HEK293 (cell line): Measurements from ENCODE around the gene DNAJC27.

ENCODE experiments used
- BCL11A ChIP-seq: fragments of 450-650 bp; formaldehyde crosslinking; IDR thresholded peaks from 2 replicates; pipeline ENCODE4 v1.5.1; 2016; ENCODE audit warnings: low read depth, missing biosample characterization, missing genetic modification characterization
- ZNF19 ChIP-seq: fragments of 450-650 bp; formaldehyde crosslinking; IDR thresholded peaks from 2 replicates; pipeline ENCODE4; 2016; ENCODE audit warnings: missing biosample characterization, missing genetic modification characterization, low read depth
- ZNF416 ChIP-seq: fragments of 450-650 bp; formaldehyde crosslinking; IDR thresholded peaks from 2 replicates; pipeline ENCODE4 v1.5.1; 2016; ENCODE audit warnings: missing biosample characterization, missing genetic modification characterization
- ZNF488 ChIP-seq: fragments of 450-650 bp; formaldehyde crosslinking; IDR thresholded peaks from 2 replicates; pipeline ENCODE4 v1.5.1; 2016; ENCODE audit warnings: missing biosample characterization, missing genetic modification characterization
- ZNF664 ChIP-seq: fragments of 450-650 bp; formaldehyde crosslinking; IDR thresholded peaks from 2 replicates; pipeline ENCODE4 v1.5.1; 2016; ENCODE audit warnings: missing biosample characterization, missing genetic modification characterization
- ZSCAN5A ChIP-seq: fragments of 450-650 bp; formaldehyde crosslinking; IDR thresholded peaks from 2 replicates; pipeline ENCODE4 v1.5.1; 2016; ENCODE audit warnings: missing biosample characterization, missing genetic modification characterization
- TF ChIP-seq, protein P1 (sequence below): fragments of 450-650 bp; formaldehyde crosslinking; IDR thresholded peaks from 2 replicates; pipeline ENCODE4 v1.5.1; 2016; ENCODE audit warnings: missing biosample characterization, missing genetic modification characterization
- TF ChIP-seq, protein P2 (sequence below): fragments of 450-650 bp; formaldehyde crosslinking; IDR thresholded peaks from 2 replicates; pipeline ENCODE4 v1.5.1; 2016; ENCODE audit warnings: missing biosample characterization, missing genetic modification characterization
- TF ChIP-seq, protein P3 (sequence below): fragments of 450-650 bp; formaldehyde crosslinking; IDR thresholded peaks from 2 replicates; pipeline ENCODE4 v1.5.1; 2016; ENCODE audit warnings: missing biosample characterization, missing genetic modification characterization
- TF ChIP-seq, protein P4 (sequence below): fragments of 450-650 bp; formaldehyde crosslinking; IDR thresholded peaks from 2 replicates; pipeline ENCODE4 v1.5.1; 2017; ENCODE audit warnings: missing biosample characterization, missing genetic modification characterization

- TF ChIP-seq, protein P1, sequence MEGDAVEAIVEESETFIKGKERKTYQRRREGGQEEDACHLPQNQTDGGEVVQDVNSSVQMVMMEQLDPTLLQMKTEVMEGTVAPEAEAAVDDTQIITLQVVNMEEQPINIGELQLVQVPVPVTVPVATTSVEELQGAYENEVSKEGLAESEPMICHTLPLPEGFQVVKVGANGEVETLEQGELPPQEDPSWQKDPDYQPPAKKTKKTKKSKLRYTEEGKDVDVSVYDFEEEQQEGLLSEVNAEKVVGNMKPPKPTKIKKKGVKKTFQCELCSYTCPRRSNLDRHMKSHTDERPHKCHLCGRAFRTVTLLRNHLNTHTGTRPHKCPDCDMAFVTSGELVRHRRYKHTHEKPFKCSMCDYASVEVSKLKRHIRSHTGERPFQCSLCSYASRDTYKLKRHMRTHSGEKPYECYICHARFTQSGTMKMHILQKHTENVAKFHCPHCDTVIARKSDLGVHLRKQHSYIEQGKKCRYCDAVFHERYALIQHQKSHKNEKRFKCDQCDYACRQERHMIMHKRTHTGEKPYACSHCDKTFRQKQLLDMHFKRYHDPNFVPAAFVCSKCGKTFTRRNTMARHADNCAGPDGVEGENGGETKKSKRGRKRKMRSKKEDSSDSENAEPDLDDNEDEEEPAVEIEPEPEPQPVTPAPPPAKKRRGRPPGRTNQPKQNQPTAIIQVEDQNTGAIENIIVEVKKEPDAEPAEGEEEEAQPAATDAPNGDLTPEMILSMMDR (tag by site-specific recombination) = no peak
- TF ChIP-seq BCL11A = no peak
- TF ChIP-seq ZNF416 = no peak
- TF ChIP-seq, protein P2, sequence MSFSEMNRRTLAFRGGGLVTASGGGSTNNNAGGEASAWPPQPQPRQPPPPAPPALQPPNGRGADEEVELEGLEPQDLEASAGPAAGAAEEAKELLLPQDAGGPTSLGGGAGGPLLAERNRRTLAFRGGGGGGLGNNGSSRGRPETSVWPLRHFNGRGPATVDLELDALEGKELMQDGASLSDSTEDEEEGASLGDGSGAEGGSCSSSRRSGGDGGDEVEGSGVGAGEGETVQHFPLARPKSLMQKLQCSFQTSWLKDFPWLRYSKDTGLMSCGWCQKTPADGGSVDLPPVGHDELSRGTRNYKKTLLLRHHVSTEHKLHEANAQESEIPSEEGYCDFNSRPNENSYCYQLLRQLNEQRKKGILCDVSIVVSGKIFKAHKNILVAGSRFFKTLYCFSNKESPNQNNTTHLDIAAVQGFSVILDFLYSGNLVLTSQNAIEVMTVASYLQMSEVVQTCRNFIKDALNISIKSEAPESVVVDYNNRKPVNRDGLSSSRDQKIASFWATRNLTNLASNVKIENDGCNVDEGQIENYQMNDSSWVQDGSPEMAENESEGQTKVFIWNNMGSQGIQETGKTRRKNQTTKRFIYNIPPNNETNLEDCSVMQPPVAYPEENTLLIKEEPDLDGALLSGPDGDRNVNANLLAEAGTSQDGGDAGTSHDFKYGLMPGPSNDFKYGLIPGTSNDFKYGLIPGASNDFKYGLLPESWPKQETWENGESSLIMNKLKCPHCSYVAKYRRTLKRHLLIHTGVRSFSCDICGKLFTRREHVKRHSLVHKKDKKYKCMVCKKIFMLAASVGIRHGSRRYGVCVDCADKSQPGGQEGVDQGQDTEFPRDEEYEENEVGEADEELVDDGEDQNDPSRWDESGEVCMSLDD (tag by site-specific recombination) = no peak
- no peak for TF ChIP-seq ZNF488 (tag by site-specific recombination)
- TF ChIP-seq ZSCAN5A = no peak
- TF ChIP-seq ZNF664 = no peak
- no peak for TF ChIP-seq ZNF19 (tag by site-specific recombination)
- TF ChIP-seq, protein P3, sequence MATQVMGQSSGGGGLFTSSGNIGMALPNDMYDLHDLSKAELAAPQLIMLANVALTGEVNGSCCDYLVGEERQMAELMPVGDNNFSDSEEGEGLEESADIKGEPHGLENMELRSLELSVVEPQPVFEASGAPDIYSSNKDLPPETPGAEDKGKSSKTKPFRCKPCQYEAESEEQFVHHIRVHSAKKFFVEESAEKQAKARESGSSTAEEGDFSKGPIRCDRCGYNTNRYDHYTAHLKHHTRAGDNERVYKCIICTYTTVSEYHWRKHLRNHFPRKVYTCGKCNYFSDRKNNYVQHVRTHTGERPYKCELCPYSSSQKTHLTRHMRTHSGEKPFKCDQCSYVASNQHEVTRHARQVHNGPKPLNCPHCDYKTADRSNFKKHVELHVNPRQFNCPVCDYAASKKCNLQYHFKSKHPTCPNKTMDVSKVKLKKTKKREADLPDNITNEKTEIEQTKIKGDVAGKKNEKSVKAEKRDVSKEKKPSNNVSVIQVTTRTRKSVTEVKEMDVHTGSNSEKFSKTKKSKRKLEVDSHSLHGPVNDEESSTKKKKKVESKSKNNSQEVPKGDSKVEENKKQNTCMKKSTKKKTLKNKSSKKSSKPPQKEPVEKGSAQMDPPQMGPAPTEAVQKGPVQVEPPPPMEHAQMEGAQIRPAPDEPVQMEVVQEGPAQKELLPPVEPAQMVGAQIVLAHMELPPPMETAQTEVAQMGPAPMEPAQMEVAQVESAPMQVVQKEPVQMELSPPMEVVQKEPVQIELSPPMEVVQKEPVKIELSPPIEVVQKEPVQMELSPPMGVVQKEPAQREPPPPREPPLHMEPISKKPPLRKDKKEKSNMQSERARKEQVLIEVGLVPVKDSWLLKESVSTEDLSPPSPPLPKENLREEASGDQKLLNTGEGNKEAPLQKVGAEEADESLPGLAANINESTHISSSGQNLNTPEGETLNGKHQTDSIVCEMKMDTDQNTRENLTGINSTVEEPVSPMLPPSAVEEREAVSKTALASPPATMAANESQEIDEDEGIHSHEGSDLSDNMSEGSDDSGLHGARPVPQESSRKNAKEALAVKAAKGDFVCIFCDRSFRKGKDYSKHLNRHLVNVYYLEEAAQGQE (tag by site-specific recombination) = no peak
- TF ChIP-seq, protein P4, sequence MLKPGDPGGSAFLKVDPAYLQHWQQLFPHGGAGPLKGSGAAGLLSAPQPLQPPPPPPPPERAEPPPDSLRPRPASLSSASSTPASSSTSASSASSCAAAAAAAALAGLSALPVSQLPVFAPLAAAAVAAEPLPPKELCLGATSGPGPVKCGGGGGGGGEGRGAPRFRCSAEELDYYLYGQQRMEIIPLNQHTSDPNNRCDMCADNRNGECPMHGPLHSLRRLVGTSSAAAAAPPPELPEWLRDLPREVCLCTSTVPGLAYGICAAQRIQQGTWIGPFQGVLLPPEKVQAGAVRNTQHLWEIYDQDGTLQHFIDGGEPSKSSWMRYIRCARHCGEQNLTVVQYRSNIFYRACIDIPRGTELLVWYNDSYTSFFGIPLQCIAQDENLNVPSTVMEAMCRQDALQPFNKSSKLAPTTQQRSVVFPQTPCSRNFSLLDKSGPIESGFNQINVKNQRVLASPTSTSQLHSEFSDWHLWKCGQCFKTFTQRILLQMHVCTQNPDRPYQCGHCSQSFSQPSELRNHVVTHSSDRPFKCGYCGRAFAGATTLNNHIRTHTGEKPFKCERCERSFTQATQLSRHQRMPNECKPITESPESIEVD (tag by site-specific recombination) = no peak
Observed at GRCh38 chr2:24914713-24915112, 57.0 kb downstream of the DNAJC27 start.
